ENCODE measurements around the gene ATP11A. TPM values are rescaled to one million over a fixed set of nuclear protein-coding genes. Genes with fewer than 3 reads are reported as not detected.

Gene ATP11A
- total and polyA plus RNA-seq, 5 donors from 2014 or later, result 3.8 to 75.7 (median 5.0) TPM

GRCh38 chr13:112777637-112778406 lies 88.0 kb downstream of the ATP11A start:
- Mint-ChIP-seq H3K36me3 (peaks cover 5% of the 10 kb centered on the region), H3K4me3 (no peak overlapping the region), H3K27me3 (no peaks in the 10 kb centered on the region), H3K27ac (no peak overlapping the region), H3K9me3 (no peaks in the 10 kb centered on the region), H3K4me1 (peaks cover 0 to 16% (median 4%) of the 10 kb centered on the region in 4 donors)
- H3K4me1 ChIP-seq (ENCODE audit: control insufficient read depth, insufficient read depth, low read length, poor library complexity, severe bottlenecking), result no peaks in the 10 kb centered on the region
- ATAC-seq (ENCODE audit: low read depth in 2 of 2), result no peak
- no peaks in the 10 kb centered on the region for H3K9me3 ChIP-seq (ENCODE audit: control insufficient read depth in 2 of 2, low read length in 2 of 2)
- H3K27ac ChIP-seq (ENCODE audit: insufficient read depth, low read length, poor library complexity, severe bottlenecking), result no peak overlapping the region
- DNase-seq, result no peak
- H3K4me3 ChIP-seq (ENCODE audit: low read depth, low read length), result no peak overlapping the region
- no peaks in the 10 kb centered on the region for H3K27me3 ChIP-seq (ENCODE audit: control insufficient read depth, insufficient read depth, low read length)
- H3K36me3 ChIP-seq (ENCODE audit: control insufficient read depth, insufficient read depth, low read length), result peaks cover 5% of the 10 kb centered on the region

- Mint-ChIP-seq H3K9me3 (no peaks in the 10 kb centered on the region), H3K27me3 (no peaks in the 10 kb centered on the region), H3K4me3 (no peak overlapping the region), H3K27ac (no peak overlapping the region), H3K36me3 (peaks cover 13% of the 10 kb centered on the region), H3K4me1 (peaks cover 0 to 14% (median 4%) of the 10 kb centered on the region in 4 donors)
- H3K9me3 ChIP-seq (ENCODE audit: control insufficient read depth in 2 of 2, low read length in 2 of 2), result no peaks in the 10 kb centered on the region
- no peaks in the 10 kb centered on the region for H3K27me3 ChIP-seq (ENCODE audit: control insufficient read depth, insufficient read depth, low read length)
- ATAC-seq (ENCODE audit: low read depth in 2 of 2) (no peak), DNase-seq (no peak)
- no peak overlapping the region for H3K27ac ChIP-seq (ENCODE audit: insufficient read depth, low read length, poor library complexity, severe bottlenecking)
- H3K36me3 ChIP-seq (ENCODE audit: control insufficient read depth, insufficient read depth, low read length), result peaks cover 6% of the 10 kb centered on the region
- H3K4me3 ChIP-seq (ENCODE audit: low read depth, low read length), result no peak overlapping the region
- no peaks in the 10 kb centered on the region for H3K4me1 ChIP-seq (ENCODE audit: control insufficient read depth, insufficient read depth, low read length, poor library complexity, severe bottlenecking)
Observed at GRCh38 chr13:112779856-112780604, 90.2 kb downstream of the ATP11A start.

GRCh38 chr13:112781287-112781686 lies 91.4 kb downstream of the ATP11A start:
- Histone ChIP-seq H3K4me3 (ENCODE audit: low read depth, low read length) (no peak overlapping the region), H3K27ac (ENCODE audit: insufficient read depth, low read length, poor library complexity, severe bottlenecking) (no peak overlapping the region), H3K27me3 (ENCODE audit: control insufficient read depth, insufficient read depth, low read length) (no peaks in the 10 kb centered on the region), H3K36me3 (ENCODE audit: control insufficient read depth, insufficient read depth, low read length) (peaks cover 13% of the 10 kb centered on the region), H3K9me3 (ENCODE audit: control insufficient read depth in 2 of 2, low read length in 2 of 2) (no peaks in the 10 kb centered on the region), H3K4me1 (ENCODE audit: control insufficient read depth, insufficient read depth, low read length, poor library complexity, severe bottlenecking) (no peaks in the 10 kb centered on the region)
- no peak overlapping the region for H3K4me3 Mint-ChIP-seq
- no peaks in the 10 kb centered on the region for H3K27me3 Mint-ChIP-seq
- no peak for DNase-seq
- no peaks in the 10 kb centered on the region for H3K9me3 Mint-ChIP-seq
- H3K36me3 Mint-ChIP-seq, result peaks cover 15% of the 10 kb centered on the region
- peaks cover 0 to 13% (median 2%) of the 10 kb centered on the region in 4 donors for H3K4me1 Mint-ChIP-seq
- ATAC-seq (ENCODE audit: low read depth in 2 of 2), result no peak
- H3K27ac Mint-ChIP-seq, result no peak overlapping the region

DNA sequence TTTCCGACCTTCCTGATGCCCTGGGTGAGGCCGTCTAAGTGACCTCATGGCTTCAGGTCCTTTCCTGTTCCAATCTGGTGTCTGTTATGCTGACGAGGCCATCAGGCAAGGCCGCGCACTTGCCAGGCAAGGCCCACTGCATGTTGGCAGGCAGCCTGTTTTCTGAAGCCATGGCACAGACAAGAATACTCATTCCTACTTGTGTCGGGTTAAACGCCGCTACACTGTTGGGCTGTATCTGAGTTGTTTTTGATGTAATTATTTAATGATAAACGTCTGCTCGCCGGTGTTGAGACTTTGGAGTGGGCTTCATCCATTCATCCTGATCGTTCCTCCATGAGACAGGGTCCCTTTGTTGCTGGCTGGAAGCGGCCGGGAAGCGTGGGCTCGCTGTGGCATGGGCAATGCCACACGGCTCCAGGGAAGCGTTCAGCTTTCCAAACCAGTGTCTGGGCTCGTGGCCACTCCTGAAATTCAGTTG lies 92.1 kb downstream of the ATP11A start:
- Histone ChIP-seq H3K27me3 (ENCODE audit: control insufficient read depth, insufficient read depth, low read length) (no peaks in the 10 kb centered on the region), H3K27ac (ENCODE audit: insufficient read depth, low read length, poor library complexity, severe bottlenecking) (no peak overlapping the region), H3K4me3 (ENCODE audit: low read depth, low read length) (no peak overlapping the region), H3K36me3 (ENCODE audit: control insufficient read depth, insufficient read depth, low read length) (peaks cover 13% of the 10 kb centered on the region), H3K9me3 (ENCODE audit: control insufficient read depth in 2 of 2, low read length in 2 of 2) (no peaks in the 10 kb centered on the region), H3K4me1 (ENCODE audit: control insufficient read depth, insufficient read depth, low read length, poor library complexity, severe bottlenecking) (no peaks in the 10 kb centered on the region)
- H3K36me3 Mint-ChIP-seq, result peaks cover 18% of the 10 kb centered on the region
- ATAC-seq (ENCODE audit: low read depth in 2 of 2), result no peak
- no peak for DNase-seq
- H3K4me1 Mint-ChIP-seq, result peaks cover 0 to 12% (median 1%) of the 10 kb centered on the region in 4 donors
- H3K9me3 Mint-ChIP-seq, result no peaks in the 10 kb centered on the region
- H3K4me3 Mint-ChIP-seq, result no peak overlapping the region
- no peaks in the 10 kb centered on the region for H3K27me3 Mint-ChIP-seq
- no peak overlapping the region for H3K27ac Mint-ChIP-seq

DNA sequence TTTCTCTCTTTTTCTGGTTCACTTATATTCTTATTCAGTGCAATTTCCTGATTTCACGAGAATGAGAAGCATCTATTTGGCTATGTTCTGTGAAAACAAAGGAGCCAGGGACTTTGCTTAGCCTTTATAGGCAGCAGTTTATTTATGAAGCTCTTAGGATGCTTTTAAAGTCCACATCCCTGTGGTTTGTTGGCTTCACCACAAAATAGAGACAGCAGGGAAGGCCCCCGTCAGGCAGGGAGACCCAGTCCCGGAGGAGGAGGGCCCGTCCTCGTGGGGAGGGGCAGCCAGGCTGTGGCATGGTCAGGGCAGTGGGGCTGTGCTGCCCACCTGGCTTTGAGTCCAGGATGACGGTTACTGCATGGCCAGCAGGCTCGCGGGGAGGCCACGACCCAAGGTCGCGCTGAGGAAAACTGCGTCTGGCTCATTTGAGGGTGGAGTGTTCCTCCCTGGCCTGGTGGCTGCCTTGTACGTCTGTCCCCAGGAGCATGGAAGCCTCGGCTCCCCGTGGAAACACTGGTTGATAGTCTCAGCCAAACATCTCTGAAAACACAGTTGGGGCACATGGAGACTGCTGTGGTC lies 92.7 kb downstream of the ATP11A start:
- no peak overlapping the region for H3K4me3 ChIP-seq (ENCODE audit: low read depth, low read length)
- no peaks in the 10 kb centered on the region for H3K9me3 ChIP-seq (ENCODE audit: control insufficient read depth in 2 of 2, low read length in 2 of 2)
- ATAC-seq (ENCODE audit: low read depth in 2 of 2) (no peak), DNase-seq (no peak)
- H3K36me3 Mint-ChIP-seq, result peaks cover 18% of the 10 kb centered on the region
- H3K9me3 Mint-ChIP-seq, result no peaks in the 10 kb centered on the region
- H3K4me1 ChIP-seq (ENCODE audit: control insufficient read depth, insufficient read depth, low read length, poor library complexity, severe bottlenecking), result no peaks in the 10 kb centered on the region
- no peak overlapping the region for H3K27ac Mint-ChIP-seq
- no peaks in the 10 kb centered on the region for H3K27me3 ChIP-seq (ENCODE audit: control insufficient read depth, insufficient read depth, low read length)
- H3K4me1 Mint-ChIP-seq, result peaks cover 0 to 12% (median 1%) of the 10 kb centered on the region in 4 donors
- no peaks in the 10 kb centered on the region for H3K27me3 Mint-ChIP-seq
- no peak overlapping the region for H3K4me3 Mint-ChIP-seq
- no peak overlapping the region for H3K27ac ChIP-seq (ENCODE audit: insufficient read depth, low read length, poor library complexity, severe bottlenecking)
- H3K36me3 ChIP-seq (ENCODE audit: control insufficient read depth, insufficient read depth, low read length), result peaks cover 13% of the 10 kb centered on the region

DNA sequence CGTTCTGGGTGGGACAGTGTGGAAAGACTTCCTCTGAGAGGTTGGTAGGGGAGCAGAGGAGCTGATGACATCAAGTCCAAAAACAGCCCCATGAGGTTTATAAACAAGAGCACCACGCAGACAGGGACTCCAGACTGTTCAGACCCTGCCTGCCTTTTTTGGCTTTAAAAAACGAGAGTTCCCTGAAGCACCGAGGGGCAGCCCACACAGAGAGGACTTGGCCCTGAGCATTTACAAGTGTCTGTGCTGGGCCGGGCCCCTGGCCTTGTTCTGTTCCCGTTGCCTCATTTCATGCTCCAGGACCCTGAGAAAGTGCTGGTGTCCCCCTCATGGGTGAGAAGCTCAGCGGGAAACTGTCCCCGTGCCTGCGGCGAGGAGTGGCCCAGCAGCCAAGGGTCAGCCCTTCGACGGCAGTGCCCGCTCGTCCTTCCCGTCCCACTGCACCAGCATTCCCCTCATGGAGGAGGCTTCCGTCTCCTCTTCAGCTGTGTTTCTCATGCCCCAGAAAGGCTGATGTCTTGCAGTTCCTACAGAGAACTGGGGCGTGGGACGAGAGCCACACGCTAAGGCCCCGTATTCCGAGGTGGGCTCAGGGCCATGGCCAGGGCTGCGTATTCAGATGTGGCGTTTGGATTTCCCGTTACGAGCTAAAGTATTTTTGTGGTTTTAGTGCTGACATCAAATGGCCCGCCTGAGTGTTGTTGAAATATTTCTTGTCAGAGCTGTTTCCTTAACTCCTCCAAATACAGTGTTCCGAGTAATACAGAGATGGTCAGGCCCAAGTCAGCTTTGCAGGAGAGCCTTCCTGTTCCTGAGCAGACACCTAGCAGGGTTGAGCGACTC lies 93.5 kb downstream of the ATP11A start:
- Mint-ChIP-seq H3K27me3 (no peaks in the 10 kb centered on the region), H3K4me3 (no peak overlapping the region), H3K27ac (peak overlapping the region in 1 of 3 donors; percentile 52), H3K36me3 (peaks cover 18% of the 10 kb centered on the region), H3K9me3 (no peaks in the 10 kb centered on the region), H3K4me1 (peaks cover 0 to 12% (median 1%) of the 10 kb centered on the region in 4 donors)
- no peak for DNase-seq
- no peak for ATAC-seq (ENCODE audit: low read depth in 2 of 2)
- H3K4me3 ChIP-seq (ENCODE audit: low read depth, low read length), result no peak overlapping the region
- no peak overlapping the region for H3K27ac ChIP-seq (ENCODE audit: insufficient read depth, low read length, poor library complexity, severe bottlenecking)
- peaks cover 17% of the 10 kb centered on the region for H3K36me3 ChIP-seq (ENCODE audit: control insufficient read depth, insufficient read depth, low read length)
- no peaks in the 10 kb centered on the region for H3K4me1 ChIP-seq (ENCODE audit: control insufficient read depth, insufficient read depth, low read length, poor library complexity, severe bottlenecking)
- H3K9me3 ChIP-seq (ENCODE audit: control insufficient read depth in 2 of 2, low read length in 2 of 2), result no peaks in the 10 kb centered on the region
- no peaks in the 10 kb centered on the region for H3K27me3 ChIP-seq (ENCODE audit: control insufficient read depth, insufficient read depth, low read length)

- H3K27ac Mint-ChIP-seq, result peak overlapping the region in 2 of 3 donors; percentile 52 to 74
Observed at GRCh38 chr13:112783978-112784371, 94.1 kb downstream of the ATP11A start.

More at GRCh38 chr13:112783978-112784371, 94.1 kb downstream of the ATP11A start:
- Mint-ChIP-seq H3K4me1 (peaks cover 0 to 12% (median 1%) of the 10 kb centered on the region in 4 donors), H3K9me3 (no peaks in the 10 kb centered on the region), H3K27me3 (no peaks in the 10 kb centered on the region), H3K36me3 (peaks cover 22% of the 10 kb centered on the region), H3K4me3 (no peak overlapping the region)
- Histone ChIP-seq H3K27ac (ENCODE audit: insufficient read depth, low read length, poor library complexity, severe bottlenecking) (no peak overlapping the region), H3K27me3 (ENCODE audit: control insufficient read depth, insufficient read depth, low read length) (no peaks in the 10 kb centered on the region), H3K36me3 (ENCODE audit: control insufficient read depth, insufficient read depth, low read length) (peaks cover 17% of the 10 kb centered on the region), H3K9me3 (ENCODE audit: control insufficient read depth in 2 of 2, low read length in 2 of 2) (no peaks in the 10 kb centered on the region), H3K4me1 (ENCODE audit: control insufficient read depth, insufficient read depth, low read length, poor library complexity, severe bottlenecking) (no peaks in the 10 kb centered on the region), H3K4me3 (ENCODE audit: low read depth, low read length) (no peak overlapping the region)
- ATAC-seq (ENCODE audit: low read depth in 2 of 2) (no peak), DNase-seq (no peak)

Data from CD4-positive, CD25-positive, alpha-beta regulatory T cell (primary cell).